NCI-H345 treated with DMSO at 0.1 percent for 48 hours (cell line): Measurements from ENCODE around the gene DDX52.

Experiments used
- DNase-seq: peaks from one replicate; lab custom pipeline; 2025; ENCODE audit not compliant: unreplicated experiment; lab: John Stamatoyannopoulos, UW

The DDX52 gene

DNA sequence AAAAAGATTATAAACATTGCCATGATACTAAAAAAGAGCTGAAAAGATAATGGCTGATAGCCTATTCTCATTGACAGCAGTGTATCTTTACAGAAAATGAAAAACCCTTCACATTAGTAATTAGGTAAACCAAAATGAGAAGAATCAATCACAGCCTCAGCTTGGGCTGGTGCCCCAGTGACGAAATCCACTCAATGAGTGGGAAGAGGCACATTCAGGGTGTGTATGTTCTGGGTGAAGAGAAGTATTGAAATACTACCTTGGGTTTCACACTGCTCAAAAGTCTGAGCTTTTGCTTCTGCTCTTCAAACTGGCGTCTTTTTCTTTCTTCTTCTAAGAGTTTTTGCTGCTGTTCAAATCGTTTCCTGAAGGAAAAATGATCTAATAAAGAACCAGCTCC, 58.2 kb downstream of the DDX52 start:
- DNase-seq: no peak

DNA sequence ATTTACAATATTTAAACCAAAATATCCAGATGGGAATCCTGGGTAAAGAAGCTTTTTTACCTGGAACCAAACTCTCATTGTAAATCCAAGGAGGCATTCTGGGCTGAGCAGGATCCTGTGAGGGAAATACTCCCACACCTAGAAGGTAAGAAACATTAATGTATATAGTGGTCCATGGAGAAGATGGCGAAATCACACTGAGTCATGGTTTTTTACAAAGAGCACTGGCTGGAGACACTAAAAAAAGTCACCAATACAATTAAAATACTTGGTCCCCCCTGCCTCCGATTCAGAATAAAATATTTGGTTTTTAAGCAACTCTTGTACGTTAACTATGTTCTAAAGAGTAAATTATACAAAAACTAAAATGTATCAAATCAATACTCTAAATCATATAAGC, 67.0 kb downstream of the DDX52 start:
- no peak for DNase-seq

DNA sequence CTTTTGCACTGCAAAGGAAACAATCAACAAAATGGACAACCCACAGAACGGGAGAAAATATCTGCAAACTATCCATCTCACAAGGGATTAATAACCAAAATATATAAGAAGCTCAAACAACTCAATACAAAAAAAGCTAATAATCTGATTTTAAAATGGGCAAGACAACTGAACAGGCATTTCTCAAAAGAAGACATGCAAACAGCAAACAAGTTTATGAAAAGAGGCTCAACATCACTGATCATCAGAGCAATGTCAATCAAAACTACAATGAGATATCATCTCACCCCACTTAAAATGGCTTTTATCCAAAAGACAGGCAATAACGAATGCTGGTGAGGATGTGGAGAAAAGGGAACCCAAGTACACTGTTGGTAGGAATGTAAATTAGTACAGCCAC, 68.8 kb downstream of the DDX52 start:
- no peak for DNase-seq

DNA sequence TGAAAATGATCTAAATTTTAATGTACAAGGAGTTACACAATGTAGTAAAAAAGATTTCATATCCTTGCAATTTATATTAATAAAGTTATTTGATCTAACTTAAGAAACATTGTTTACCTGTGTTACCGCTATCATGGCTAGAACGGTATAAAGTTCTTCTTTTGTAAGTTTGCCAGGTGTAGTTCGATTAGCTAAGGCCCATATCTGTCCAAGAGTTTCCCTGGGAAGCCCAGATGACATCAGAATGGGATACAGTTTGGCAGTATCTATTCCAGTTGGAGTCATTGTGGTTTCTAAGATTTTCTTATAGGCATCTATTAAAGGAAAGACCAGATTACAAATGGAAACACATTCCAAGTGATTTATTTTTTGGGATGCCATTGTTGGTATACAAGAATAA, 71.6 kb downstream of the DDX52 start:
- DNase-seq: no peak

DNA sequence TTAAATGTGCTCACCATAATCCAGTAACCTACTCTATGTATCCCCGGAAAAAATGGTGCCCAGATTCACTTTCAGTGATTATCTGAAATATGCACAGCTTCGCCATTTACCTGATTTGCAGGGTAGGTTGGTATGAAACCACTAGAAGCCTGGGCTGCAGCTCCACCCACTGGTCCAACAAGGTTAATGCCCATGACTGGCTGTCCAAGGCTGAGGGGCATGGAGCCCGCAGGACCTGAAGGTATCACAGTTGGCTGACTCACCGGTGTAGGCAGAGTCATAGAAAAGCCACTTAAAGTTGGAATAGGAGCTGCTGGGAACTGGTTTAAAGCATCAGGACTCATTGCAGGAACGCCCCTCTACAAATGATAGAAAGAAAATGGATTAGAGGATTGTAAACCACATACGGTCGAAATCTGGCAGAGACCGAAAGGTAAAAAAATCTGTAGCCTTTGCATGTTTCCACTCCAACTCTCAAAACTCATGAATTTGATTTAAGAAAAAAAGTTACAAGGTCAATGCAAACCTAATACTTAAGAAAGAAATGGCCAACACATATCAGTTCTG, 72.6 kb downstream of the DDX52 start:
- no peak for DNase-seq

DNA sequence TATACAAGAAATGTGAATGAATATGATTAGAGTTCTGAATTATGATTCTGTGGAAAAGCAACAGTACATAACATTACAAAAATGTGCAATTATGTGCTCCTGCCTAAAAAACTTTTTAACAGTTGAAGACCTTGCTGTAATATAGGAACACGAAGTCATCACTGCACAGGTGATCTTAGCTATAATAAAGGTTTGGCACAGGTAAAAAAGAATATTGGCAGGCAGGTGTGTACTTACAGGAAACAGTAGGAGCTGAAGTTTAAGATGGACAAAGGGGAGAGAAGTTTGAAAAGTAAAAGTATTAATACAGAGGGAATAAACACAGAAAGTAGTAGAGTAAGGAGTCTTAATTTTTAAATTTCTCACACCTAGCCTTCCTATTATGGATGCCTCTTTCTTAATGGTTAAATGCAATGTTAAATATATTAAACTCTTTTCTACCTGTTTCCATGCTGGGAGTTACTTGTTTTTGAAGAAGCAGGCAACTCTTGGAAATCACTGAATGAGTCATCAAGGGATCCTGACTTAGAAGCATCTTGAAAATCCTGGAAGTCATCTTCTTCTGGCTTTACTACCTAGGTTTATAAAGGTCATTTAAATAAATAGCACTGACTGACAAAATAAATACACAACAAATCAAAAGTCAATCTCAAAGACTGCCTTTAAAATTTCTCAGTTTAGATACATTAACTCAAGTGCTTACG, 74.7 kb downstream of the DDX52 start:
- DNase-seq: no peak

DNA sequence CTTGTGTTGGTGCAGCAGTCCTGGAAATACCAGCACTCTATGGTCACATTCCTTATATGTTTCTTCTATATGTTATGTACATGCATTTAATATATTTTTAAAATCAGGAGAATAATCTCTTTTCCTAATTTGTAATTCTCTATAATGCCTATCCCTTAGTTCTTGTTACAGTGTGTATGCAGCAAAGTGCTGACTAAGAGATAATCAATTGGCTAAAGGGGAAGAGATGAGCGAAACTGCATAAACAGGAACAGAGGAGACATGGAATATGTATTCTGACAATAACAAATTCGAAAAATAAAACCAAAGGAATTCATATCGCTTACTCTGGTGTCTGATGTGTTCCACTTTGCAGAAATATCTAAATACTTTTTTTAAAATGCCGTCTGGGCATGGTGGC, 75.7 kb downstream of the DDX52 start:
- DNase-seq: no peak

DNA sequence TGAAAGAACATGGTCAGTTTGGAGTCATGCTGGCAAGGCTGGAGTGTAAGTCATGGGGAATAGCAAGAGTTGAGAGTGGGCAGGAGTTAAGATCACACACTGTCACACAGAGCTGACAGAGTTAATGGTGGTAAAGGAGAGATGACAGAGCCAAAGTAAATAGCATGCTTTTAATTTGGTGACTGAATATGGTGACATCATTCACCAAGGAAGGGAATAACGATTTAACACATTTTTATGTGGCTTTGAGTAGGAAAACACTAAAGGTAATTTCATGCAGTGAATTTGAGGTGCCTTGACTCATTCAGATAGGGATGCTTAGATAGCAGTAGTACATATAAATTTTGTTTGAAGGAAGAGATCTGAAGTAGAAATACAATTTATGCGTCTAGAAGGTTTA, 76.1 kb downstream of the DDX52 start:
- no peak for DNase-seq

DNA sequence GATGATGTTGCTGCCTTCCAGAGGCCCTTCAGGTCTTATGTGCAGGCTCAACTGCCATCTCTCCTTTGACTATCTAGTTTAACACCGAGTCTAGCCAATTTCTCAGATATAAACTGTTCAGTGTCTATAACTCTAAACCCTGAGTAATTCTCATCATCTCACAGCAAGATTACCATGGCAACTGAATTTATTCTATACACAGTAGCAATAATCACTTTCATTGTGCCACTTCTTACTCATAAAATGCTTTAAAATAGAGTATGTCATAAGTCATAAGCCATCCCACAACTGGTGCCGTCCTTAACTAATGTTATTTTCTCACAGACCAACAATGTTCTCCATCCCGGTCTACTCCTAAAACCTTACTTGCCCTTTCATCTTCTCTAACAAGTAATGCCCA, 79.0 kb downstream of the DDX52 start:
- DNase-seq: no peak

DNA sequence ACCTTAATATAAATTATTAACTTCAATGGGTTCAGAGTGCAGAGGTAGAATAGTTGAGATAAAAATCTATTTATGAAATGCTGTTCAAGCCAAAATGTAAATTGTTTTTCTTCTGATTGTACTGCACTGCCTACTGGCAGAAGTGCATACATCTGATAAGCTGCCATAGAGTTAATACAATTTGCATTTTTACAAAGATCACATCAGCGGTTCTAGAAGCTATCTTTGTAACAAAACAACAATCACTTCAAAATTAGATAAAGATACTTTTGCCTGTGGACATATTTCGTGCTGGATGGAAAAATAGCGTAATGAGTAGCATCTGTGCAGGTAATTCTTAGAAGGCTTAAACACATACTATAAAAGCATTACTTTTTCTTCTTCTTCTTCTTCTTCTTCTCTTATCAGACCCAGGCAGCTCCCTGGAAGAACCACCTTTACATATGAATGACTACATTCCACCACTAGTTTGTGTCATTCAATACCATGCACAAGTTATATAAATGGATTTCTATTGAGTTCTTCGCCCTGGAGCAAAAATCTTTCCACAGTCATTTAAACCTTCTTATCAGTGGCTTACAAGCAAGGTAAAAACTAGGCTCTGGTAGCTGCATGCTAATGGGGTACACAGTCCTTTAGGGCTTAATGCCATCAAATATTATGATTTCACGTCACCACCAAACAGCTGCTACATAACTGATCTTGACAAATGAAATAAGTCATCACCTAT, 81.1 kb downstream of the DDX52 start:
- DNase-seq: no peak
